Testis (tissue), 2 donors: ENCODE measurements around the gene PTGIS.

Experiments
- CTCF ChIP-seq, 3 experiments: fragments of 450-650 bp in 2 of 3; fragments of 200-600 bp in 1 of 3; sonication (generic) in 1 of 3; IDR thresholded peaks; one replicate each; pipeline ENCODE4 v1.5.1; 2016 to 2019; ENCODE audit warnings: antibody characterized with exemption in 3 of 3, mild to moderate bottlenecking in 2 of 3, moderate library complexity in 1 of 3
- POLR2A ChIP-seq: fragments of 450-650 bp; IDR thresholded peaks from one replicate; pipeline ENCODE4 v1.6.1; 2017; ENCODE audit warnings: antibody characterized with exemption, mild to moderate bottlenecking, moderate library complexity

DNA sequence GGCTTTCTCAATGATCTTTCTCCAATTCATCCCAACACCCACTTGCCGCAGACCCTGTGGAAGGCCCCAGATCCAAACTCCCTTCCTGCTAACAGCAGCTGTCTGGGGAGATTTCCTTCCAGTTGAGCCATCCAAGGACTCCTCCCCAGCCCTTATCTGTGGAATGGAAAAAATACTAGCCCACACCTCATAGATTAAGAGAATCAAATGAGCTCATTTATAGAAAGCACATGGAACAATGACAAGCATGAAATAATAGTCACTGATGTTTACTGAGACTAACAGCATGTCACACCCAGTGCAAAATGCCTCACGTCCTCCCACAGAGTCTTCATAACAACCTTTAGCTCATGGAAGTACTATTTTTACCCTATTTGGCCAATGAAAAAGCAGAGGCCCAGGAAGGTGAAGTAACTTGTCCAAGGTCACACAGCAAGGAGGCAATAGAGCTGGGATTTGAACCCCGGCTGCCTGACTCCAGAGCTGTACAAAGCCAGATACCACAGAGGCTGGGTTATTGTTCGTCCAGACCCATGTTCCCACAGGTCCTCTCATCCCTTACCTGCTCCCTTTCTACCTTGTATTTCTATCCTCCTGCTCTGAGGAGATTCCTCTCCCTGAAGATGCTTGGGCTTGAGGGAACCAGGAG is 23.4 kb upstream of the PTGIS start:
- TF ChIP-seq CTCF (IDR thresholded peaks at IDR 0.05) (no peak), POLR2A (no peak)
